Measurements from ENCODE around the gene PRM1. TPM values are rescaled to one million over a fixed set of nuclear protein-coding genes. Genes with fewer than 3 reads are reported as not detected.

PRM1 gene
- total RNA-seq, 1 donor from 2014 or later = not detected

DNA sequence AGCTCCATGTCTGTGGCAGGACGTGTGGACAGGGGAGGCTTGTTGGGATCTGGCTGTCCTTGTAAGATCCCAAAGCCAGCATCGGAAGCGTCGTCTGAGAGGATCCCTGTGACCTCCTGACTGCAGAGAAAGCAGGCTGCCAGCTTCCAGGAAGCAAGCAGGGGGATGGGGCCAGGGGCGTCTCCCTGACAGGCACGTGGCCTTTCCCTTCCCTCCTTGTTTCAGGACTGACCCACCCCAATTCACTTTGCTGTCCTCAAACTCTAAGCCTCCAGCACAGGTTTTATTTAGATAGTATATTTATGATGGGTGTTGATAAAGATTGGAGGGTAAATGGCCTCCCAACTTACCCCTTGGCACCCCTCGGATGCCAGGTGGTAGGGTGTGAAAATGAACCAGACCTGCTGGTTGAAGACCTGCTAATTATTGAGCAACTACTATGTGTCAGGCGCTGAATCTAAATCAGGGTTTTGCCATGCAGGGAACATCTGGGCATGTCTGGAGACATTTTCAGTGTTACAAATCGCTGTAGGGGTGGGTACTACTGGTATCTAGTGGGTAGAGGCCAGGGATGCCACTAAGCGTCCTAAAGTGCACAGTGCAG lies 49.7 kb downstream of the PRM1 start:
- TF ChIP-seq, protein P1, sequence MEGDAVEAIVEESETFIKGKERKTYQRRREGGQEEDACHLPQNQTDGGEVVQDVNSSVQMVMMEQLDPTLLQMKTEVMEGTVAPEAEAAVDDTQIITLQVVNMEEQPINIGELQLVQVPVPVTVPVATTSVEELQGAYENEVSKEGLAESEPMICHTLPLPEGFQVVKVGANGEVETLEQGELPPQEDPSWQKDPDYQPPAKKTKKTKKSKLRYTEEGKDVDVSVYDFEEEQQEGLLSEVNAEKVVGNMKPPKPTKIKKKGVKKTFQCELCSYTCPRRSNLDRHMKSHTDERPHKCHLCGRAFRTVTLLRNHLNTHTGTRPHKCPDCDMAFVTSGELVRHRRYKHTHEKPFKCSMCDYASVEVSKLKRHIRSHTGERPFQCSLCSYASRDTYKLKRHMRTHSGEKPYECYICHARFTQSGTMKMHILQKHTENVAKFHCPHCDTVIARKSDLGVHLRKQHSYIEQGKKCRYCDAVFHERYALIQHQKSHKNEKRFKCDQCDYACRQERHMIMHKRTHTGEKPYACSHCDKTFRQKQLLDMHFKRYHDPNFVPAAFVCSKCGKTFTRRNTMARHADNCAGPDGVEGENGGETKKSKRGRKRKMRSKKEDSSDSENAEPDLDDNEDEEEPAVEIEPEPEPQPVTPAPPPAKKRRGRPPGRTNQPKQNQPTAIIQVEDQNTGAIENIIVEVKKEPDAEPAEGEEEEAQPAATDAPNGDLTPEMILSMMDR (IDR thresholded peaks at IDR 0.05; ENCODE audit: unreplicated experiment) = no peak
- Mint-ChIP-seq H3K4me1 (no peaks in the 10 kb centered on the region), H3K27me3 (ENCODE audit: low read depth) (no peaks in the 10 kb centered on the region), H3K4me3 (no peak overlapping the region), H3K9me3 (no peaks in the 10 kb centered on the region), H3K36me3 (no peaks in the 10 kb centered on the region), H3K27ac (no peak overlapping the region)
- no peak for DNase-seq (ENCODE audit: low spot score in 2 of 2, unreplicated experiment in 2 of 2)

Small RNAs within 50 kb of the gene (microRNA-seq; reads per million reads assigned to microRNA genes)
- gene MIR548H2 = not detected

Other genes with a start within 250 kb of the PRM1 start
- 11.2 to 12.3 TPM (median 11.7 TPM) in 3 replicates for gene SOCS1, start 25.1 kb downstream of the PRM1 start, total RNA-seq
- gene TNP2, start 12.0 kb downstream of the PRM1 start, total RNA-seq = not detected in 3 replicates
- not detected in 3 replicates for gene PRM3, start 7.7 kb downstream of the PRM1 start, total RNA-seq
- gene PRM2, start 4.8 kb downstream of the PRM1 start, total RNA-seq = not detected in 3 replicates
- 18.6 to 22.4 TPM (median 19.1 TPM) in 3 replicates for gene RMI2, start 64.1 kb upstream of the PRM1 start, total RNA-seq

All from mesothelial cell of epicardium (in vitro differentiated cells).